BLaER1 (cell line): ENCODE results near the gene LYAR.
A peak's percentile ranks its signal among the peaks of the same experiment; 100 is the strongest.

Experiments used
- H3K27ac ChIP-seq: shearing (Covaris generic); formaldehyde crosslinking; 2 replicates; pipeline ENCODE4 v1.8.1; 2022
- H3K27me3 ChIP-seq: shearing (Covaris generic); formaldehyde crosslinking; 2 replicates; pipeline ENCODE4 v1.8.1; 2022
- H3K36me3 ChIP-seq: shearing (Covaris generic); formaldehyde crosslinking; 2 replicates; pipeline ENCODE4 v1.8.1; 2022
- H3K4me1 ChIP-seq: shearing (Covaris generic); formaldehyde crosslinking; 2 replicates; pipeline ENCODE4 v1.8.1; 2022
- H3K4me2 ChIP-seq: shearing (Covaris generic); formaldehyde crosslinking; 2 replicates; pipeline ENCODE4 v1.8.1; 2022
- H3K4me3 ChIP-seq: shearing (Covaris generic); formaldehyde crosslinking; 2 replicates; pipeline ENCODE4 v1.8.1; 2022
- H3K9ac ChIP-seq: shearing (Covaris generic); formaldehyde crosslinking; 2 replicates; pipeline ENCODE4 v1.8.1; 2022
- H3K9me3 ChIP-seq: shearing (Covaris generic); formaldehyde crosslinking; 2 replicates; pipeline ENCODE4 v1.8.1; 2022
- H4K20me1 ChIP-seq: shearing (Covaris generic); formaldehyde crosslinking; 2 replicates; pipeline ENCODE4 v1.8.1; 2022
- Cebpa-rat ChIP-seq: shearing (Covaris generic); IDR thresholded peaks from 2 replicates; pipeline ENCODE4 v1.8.1; 2022

LYAR gene

GRCh38 chr4:4289941-4290850 is at the start of gene LYAR, which contains the start of gene ZBTB49:
Gene LYAR, minus strand, starts transcription at chr4:4290154. Its CDS starts 6,412 bp downstream, at chr4:4283742.
Gene ZBTB49, plus strand, starts transcription at chr4:4290251. Its CDS starts 9,695 bp downstream, at chr4:4299946.
- H3K9ac ChIP-seq: peak within 1 kb of the TSS; percentile 85
- H3K4me3 ChIP-seq: peak within 1 kb of the TSS; percentile 92
- peak within 1 kb of the TSS; percentile 75 for H3K27ac ChIP-seq
- peaks cover 6% of the 10 kb centered on the region for H3K9me3 ChIP-seq
- peak within 1 kb of the TSS; percentile 91 for H3K4me2 ChIP-seq
- H3K27me3 ChIP-seq: no peaks in the 10 kb centered on the region
- H3K4me1 ChIP-seq: peaks cover 27% of the 10 kb centered on the region
- H3K36me3 ChIP-seq: peaks cover 41% of the 10 kb centered on the region
- peaks cover 54% of the 10 kb centered on the region for H4K20me1 ChIP-seq
- TF ChIP-seq Cebpa-rat: no peak

GRCh38 chr4:4339504-4340085 is 49.6 kb upstream of the LYAR start:
- Histone ChIP-seq H3K4me3 (no peak overlapping the region), H3K4me1 (peaks cover 51% of the 10 kb centered on the region), H3K9me3 (no peaks in the 10 kb centered on the region), H3K36me3 (no peaks in the 10 kb centered on the region), H3K4me2 (no peak overlapping the region), H3K9ac (no peak overlapping the region), H4K20me1 (no peaks in the 10 kb centered on the region), H3K27me3 (no peaks in the 10 kb centered on the region), H3K27ac (no peak overlapping the region)
- no peak for TF ChIP-seq Cebpa-rat

- no peaks in the 10 kb centered on the region for H3K27me3 ChIP-seq
- no peak overlapping the region for H3K9ac ChIP-seq
- no peaks in the 10 kb centered on the region for H3K9me3 ChIP-seq
- no peak for TF ChIP-seq Cebpa-rat
- H3K36me3 ChIP-seq: no peaks in the 10 kb centered on the region
- H3K4me3 ChIP-seq: no peak overlapping the region
- H4K20me1 ChIP-seq: no peaks in the 10 kb centered on the region
- H3K27ac ChIP-seq: no peak overlapping the region
- H3K4me2 ChIP-seq: peak overlapping the region; percentile 65
- H3K4me1 ChIP-seq: peaks cover 48% of the 10 kb centered on the region
Measured at GRCh38 chr4:4338210-4339001, 48.5 kb upstream of the LYAR start.

- Histone ChIP-seq H3K27ac (no peak overlapping the region), H3K36me3 (no peaks in the 10 kb centered on the region), H3K9ac (no peak overlapping the region), H3K4me3 (no peak overlapping the region), H4K20me1 (no peaks in the 10 kb centered on the region), H3K27me3 (no peaks in the 10 kb centered on the region), H3K4me1 (peaks cover 36% of the 10 kb centered on the region), H3K9me3 (no peaks in the 10 kb centered on the region), H3K4me2 (peak overlapping the region; percentile 28; the same call in 1 of the 2 replicates)
- no peak for TF ChIP-seq Cebpa-rat
Measured at GRCh38 chr4:4334798-4335520, 45.0 kb upstream of the LYAR start.

- H3K9me3 ChIP-seq: no peaks in the 10 kb centered on the region
- H3K9ac ChIP-seq: no peak overlapping the region
- H4K20me1 ChIP-seq: no peaks in the 10 kb centered on the region
- H3K4me1 ChIP-seq: peaks cover 26% of the 10 kb centered on the region
- H3K4me2 ChIP-seq: peak overlapping the region; percentile 63
- TF ChIP-seq Cebpa-rat: no peak
- H3K36me3 ChIP-seq: no peaks in the 10 kb centered on the region
- no peak overlapping the region; the same call in 1 of the 2 replicates for H3K27ac ChIP-seq
- H3K4me3 ChIP-seq: no peak overlapping the region
- H3K27me3 ChIP-seq: no peaks in the 10 kb centered on the region
Measured at GRCh38 chr4:4333265-4333706, 43.3 kb upstream of the LYAR start.

GRCh38 chr4:4332529-4332928 is 42.6 kb upstream of the LYAR start:
- Histone ChIP-seq H3K9ac (no peak overlapping the region), H3K4me2 (no peak overlapping the region), H3K27me3 (no peaks in the 10 kb centered on the region), H3K4me1 (peaks cover 19% of the 10 kb centered on the region), H3K36me3 (no peaks in the 10 kb centered on the region), H3K9me3 (no peaks in the 10 kb centered on the region), H3K4me3 (no peak overlapping the region), H4K20me1 (no peaks in the 10 kb centered on the region), H3K27ac (no peak overlapping the region)
- TF ChIP-seq Cebpa-rat: no peak

GRCh38 chr4:4330794-4331193 is 40.8 kb upstream of the LYAR start:
- Histone ChIP-seq H3K27ac (no peak overlapping the region), H3K27me3 (no peaks in the 10 kb centered on the region), H4K20me1 (no peaks in the 10 kb centered on the region), H3K4me1 (peaks cover 18% of the 10 kb centered on the region), H3K9me3 (no peaks in the 10 kb centered on the region), H3K36me3 (no peaks in the 10 kb centered on the region), H3K4me3 (no peak overlapping the region), H3K4me2 (no peak overlapping the region), H3K9ac (no peak overlapping the region)
- TF ChIP-seq Cebpa-rat: no peak

GRCh38 chr4:4329496-4329895 is 39.5 kb upstream of the LYAR start:
- H3K36me3 ChIP-seq: no peaks in the 10 kb centered on the region
- H3K4me3 ChIP-seq: no peak overlapping the region
- peaks cover 15% of the 10 kb centered on the region for H3K4me1 ChIP-seq
- H3K9ac ChIP-seq: no peak overlapping the region
- no peaks in the 10 kb centered on the region for H4K20me1 ChIP-seq
- no peak overlapping the region for H3K4me2 ChIP-seq
- H3K9me3 ChIP-seq: no peaks in the 10 kb centered on the region
- H3K27ac ChIP-seq: no peak overlapping the region
- no peaks in the 10 kb centered on the region for H3K27me3 ChIP-seq
- TF ChIP-seq Cebpa-rat: no peak

GRCh38 chr4:4328840-4329239 is 38.9 kb upstream of the LYAR start:
- no peak overlapping the region for H3K4me3 ChIP-seq
- no peaks in the 10 kb centered on the region for H3K9me3 ChIP-seq
- H3K27ac ChIP-seq: no peak overlapping the region
- no peak overlapping the region for H3K9ac ChIP-seq
- no peak overlapping the region for H3K4me2 ChIP-seq
- TF ChIP-seq Cebpa-rat: no peak
- no peaks in the 10 kb centered on the region for H3K36me3 ChIP-seq
- H4K20me1 ChIP-seq: no peaks in the 10 kb centered on the region
- H3K27me3 ChIP-seq: no peaks in the 10 kb centered on the region
- peaks cover 10% of the 10 kb centered on the region for H3K4me1 ChIP-seq
